ENCODE results near the gene TIMM17B.
"Not testable (repeated sequence)": the region's sequence is repeated elsewhere in the genome, so short reads cannot be mapped to it uniquely, and the experiment has no call there.

Gene TIMM17B

GRCh38 chrX:48893556-48894348 is 3.8 kb downstream of the TIMM17B start:
- no peak for DNase-seq

DNA sequence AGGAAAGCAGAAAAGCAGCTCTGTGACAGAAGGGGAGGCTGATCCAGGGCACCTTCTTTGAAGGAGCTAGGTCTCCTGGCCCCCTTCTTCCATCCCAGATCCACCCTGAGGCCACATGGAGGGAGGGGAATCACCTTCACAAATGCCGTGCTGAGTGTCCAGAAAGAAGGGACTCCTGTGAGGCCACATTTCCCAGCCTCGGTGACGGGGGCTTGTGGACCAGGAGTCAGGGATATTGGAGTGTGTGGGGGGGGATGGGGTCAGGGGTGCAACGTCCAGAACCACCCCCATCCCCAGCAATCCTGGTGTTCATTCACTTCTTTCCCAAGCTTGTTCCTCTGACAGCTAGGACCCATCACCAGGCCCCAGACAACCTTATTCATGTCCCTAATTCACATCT is 4.7 kb downstream of the TIMM17B start:
- no peak for DNase-seq

- DNase-seq, result peak; percentile 60 to 84 (median 71)
Observed at GRCh38 chrX:48891402-48892288, 5.9 kb downstream of the TIMM17B start.

GRCh38 chrX:48890934-48891401 is 6.6 kb downstream of the TIMM17B start:
- peak in 1 of 5 donors; percentile 16 for DNase-seq

DNA sequence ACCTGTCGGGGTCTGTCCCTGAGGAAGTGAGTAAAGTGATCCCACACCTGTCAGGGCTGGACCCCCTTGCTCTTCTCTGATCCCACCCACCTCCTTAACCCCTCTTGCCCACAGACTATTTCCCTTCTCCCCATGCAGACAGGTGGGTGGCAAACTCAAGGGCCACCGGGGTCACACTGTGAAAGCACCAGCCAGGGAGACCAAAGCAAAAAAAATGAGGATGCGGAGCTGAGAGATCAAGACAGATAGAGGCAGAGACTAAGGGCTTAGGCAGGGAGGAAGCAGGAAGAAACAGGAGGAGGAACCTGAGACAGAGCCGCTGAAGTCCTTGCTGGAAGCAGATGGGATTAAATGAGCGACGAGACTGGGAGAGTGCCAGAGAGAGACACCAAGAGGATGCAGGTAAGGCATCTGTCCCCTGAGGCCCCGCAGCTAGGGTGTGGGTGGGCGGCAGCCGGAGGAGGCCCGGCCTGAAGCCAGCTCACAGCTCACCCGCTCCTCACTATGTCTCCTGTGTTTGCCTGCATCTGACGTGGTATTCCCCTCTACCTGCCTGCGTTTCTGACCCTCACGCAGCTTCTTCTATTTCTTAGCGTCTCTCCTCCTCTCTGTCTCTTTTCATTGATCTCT is 7.2 kb downstream of the TIMM17B start:
- DNase-seq, result no peak

- DNase-seq, result not testable (repeated sequence)
Observed at GRCh38 chrX:48886586-48886985, 11.0 kb downstream of the TIMM17B start.

DNA sequence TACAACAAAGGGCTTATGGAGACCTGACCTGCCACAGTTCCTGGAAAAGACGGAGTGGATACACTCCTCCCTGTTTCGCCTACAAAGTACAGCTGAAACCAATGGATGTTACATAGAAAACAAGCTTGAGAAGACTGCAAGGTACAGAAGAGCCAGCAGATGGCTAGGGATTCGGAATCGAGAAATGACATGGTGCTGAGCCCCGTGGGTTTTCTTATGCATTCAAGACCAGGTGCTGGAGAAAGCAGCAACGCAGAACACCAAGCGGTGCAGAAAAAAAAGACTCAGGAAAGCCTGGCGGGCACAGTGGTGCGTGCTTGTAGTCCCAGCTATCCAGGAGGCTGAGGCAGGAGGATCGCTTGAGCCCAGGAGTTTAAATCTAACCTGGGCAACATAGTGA is 13.8 kb downstream of the TIMM17B start:
- DNase-seq, result no peak

DNA sequence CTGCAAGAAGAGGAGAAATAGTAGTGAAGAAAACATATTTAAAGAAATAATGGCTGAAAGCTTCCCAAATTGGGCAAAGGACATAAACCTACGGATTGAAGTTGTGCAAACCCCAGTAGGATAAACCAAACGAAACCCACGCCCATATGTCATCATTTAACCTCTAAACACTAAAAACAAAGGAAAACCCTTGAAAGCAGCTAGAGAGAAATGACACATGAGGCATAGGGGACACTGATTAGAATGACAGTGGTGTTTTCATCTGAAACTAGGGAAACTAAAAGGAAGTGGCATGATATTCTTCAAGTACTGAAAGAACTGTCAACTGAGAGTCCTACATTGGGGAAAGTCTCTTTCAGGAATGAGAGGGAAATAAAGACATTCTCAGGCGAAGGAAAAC is 20.6 kb downstream of the TIMM17B start:
- DNase-seq, result not testable (repeated sequence)

DNA sequence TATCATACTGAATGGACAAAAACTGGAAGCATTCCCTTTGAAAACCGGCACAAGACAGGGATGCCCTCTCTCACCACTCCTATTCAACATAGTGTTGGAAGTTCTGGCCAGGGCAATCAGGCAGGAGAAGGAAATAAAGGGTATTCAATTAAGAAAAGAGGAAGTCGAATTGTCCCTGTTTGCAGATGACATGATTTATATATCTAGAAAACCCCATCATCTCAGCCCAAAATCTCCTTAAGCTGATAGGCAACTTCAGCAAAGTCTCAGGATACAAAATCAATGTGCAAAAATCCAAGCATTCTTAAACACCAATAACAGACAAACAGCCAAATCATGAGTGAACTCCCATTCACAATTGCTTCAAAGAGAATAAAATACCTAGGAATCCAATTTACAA is 25.6 kb downstream of the TIMM17B start:
- not testable (repeated sequence) for DNase-seq

GRCh38 chrX:48864210-48864609 is 33.4 kb downstream of the TIMM17B start:
- no peak for DNase-seq

DNA sequence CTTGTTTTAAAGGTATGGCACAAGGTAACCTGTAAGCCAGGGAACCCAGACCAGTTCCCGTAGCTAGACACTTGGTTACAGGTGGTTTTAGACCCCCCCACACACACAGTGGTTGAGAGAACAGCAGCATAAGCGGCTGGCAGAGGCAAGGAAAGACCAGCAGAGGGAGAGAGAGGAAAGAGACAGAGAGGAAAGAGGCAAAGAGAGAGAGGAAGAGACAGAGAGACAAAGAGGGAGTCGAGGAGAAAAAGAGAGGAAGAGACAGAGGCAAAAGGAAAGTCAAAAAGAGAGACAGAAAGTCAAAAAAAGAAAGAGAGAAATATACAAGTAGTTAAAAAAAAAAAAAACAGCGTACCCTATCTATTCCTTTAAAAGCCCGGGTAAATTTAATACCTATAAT is 42.7 kb downstream of the TIMM17B start:
- peak in 1 of 5 donors; percentile 12 for DNase-seq

DNA sequence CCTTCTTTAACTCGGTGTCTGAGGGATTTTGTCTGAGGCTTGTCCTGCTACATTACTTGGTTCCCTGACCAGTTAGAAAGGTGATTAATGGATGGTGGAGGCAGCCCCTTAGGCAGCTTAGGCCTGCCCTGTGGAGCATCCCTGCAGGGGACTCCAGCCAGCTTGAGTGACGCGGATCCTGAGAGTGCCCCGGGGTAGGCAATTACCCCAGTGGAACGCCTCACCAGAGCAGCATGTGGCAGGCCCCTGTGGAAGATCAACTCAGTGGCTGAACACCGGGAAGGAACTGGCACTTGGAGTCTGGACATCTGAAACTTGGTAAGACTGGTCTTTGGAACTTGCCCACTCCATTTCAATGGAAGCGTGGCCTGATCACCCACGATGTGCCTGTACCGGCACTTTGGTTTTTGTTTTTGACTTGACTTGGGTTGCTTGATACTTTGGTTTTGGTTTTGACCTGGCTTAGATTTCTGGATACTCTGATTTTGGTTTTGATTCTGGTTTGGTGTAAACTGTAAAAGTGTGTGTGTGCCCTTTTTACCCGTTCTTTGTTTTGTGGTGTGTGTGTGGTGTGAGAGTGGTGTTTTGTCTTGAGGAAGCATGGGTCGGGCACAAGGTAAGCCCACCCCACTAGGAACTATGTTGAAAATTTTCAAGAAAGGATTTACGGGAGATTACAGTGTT is 43.3 kb downstream of the TIMM17B start:
- not testable (repeated sequence) for DNase-seq

DNA sequence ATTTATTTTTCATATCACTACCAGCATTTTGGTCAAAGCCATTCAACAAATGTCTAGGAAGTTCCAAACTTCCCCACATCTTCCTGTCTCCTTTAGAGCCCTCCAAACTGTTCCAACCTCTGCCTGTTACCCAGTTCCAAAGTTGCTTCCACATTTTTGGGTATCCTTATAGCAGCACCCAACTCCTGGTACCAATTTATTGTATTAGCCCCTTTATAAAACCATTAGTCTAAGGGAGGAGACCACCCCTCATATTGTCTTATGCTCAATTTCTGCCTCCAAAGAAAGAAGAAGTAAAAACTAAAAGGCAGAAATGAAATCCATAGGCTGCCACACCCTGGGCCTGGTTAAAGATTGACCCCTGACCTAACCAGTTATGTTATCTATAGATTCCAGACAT is 44.1 kb downstream of the TIMM17B start:
- not testable (repeated sequence) for DNase-seq

DNA sequence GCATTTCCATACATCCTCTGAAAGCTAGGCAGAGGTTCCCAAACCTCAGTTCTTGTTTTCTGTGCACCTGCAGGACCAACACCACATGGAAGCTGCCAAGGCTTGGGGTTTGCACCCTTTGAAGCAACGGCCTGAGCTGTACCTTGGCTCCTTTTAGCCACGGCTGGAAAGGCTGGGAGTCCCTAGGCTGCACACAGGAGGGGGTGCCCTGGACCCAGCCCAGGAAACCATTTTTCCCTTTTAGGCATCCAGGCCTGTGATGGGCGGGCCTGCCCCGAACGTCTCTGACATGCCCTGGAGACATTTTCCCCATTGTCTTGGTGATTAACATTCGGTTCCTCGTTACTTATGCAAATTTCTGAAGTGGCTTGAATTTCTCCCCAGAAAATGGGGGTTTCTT is 44.7 kb downstream of the TIMM17B start:
- DNase-seq, result no peak

DNA sequence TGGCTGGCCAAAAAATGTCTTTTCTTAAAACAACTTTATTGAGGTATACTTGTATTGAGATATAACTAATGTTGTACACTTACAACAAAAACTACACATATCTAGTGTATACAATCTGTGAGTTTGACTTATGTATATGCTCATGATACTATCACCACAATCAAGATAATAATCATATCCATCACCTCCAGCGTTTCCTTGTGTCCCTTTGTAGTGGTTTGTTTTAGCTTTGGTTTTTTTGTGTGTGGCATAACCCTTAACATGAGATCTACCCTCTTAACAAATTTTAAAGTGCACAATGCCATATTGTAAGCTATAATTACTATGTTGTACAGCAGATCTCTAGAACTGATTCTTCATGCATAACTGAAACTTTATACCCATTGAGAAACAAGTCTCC is 48.7 kb downstream of the TIMM17B start:
- no peak for DNase-seq

Data from T-helper 1 cell (primary cell).